Measurements from ENCODE around the gene WSCD2. TPM values are rescaled to one million over a fixed set of nuclear protein-coding genes. Genes with fewer than 3 reads are reported as not detected.

The WSCD2 gene
- polyA plus RNA-seq, 1 experiment, result not detected

- POLR2A ChIA-PET, result no interaction called here
- H3K36me3 ChIP-seq (ENCODE audit: control insufficient read depth, insufficient read depth, low read length), result no peaks in the 10 kb centered on the region
- H3K4me3 ChIP-seq (ENCODE audit: low read depth, low read length), result no peak overlapping the region
- TF ChIP-seq, protein P1, sequence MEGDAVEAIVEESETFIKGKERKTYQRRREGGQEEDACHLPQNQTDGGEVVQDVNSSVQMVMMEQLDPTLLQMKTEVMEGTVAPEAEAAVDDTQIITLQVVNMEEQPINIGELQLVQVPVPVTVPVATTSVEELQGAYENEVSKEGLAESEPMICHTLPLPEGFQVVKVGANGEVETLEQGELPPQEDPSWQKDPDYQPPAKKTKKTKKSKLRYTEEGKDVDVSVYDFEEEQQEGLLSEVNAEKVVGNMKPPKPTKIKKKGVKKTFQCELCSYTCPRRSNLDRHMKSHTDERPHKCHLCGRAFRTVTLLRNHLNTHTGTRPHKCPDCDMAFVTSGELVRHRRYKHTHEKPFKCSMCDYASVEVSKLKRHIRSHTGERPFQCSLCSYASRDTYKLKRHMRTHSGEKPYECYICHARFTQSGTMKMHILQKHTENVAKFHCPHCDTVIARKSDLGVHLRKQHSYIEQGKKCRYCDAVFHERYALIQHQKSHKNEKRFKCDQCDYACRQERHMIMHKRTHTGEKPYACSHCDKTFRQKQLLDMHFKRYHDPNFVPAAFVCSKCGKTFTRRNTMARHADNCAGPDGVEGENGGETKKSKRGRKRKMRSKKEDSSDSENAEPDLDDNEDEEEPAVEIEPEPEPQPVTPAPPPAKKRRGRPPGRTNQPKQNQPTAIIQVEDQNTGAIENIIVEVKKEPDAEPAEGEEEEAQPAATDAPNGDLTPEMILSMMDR (IDR thresholded peaks at IDR 0.05; ENCODE audit: insufficient read depth, low read depth, low read length), result no peak
- no peak for DNase-seq (ENCODE audit: low read depth)
- no peaks in the 10 kb centered on the region for H3K27me3 ChIP-seq (ENCODE audit: control insufficient read depth, insufficient read depth, low read length)
- CTCF ChIA-PET, result no interaction called here
These were observed 70.0 kb downstream of the WSCD2 start for GRCh38 chr12:108199106-108199505.

- Histone ChIP-seq H3K4me3 (ENCODE audit: low read depth, low read length) (no peak overlapping the region), H3K36me3 (ENCODE audit: control insufficient read depth, insufficient read depth, low read length) (no peaks in the 10 kb centered on the region), H3K27me3 (ENCODE audit: control insufficient read depth, insufficient read depth, low read length) (no peaks in the 10 kb centered on the region)
- ChIA-PET POLR2A (no interaction called here), CTCF (no interaction called here)
- DNase-seq (ENCODE audit: low read depth), result no peak
- TF ChIP-seq, protein P1 (IDR thresholded peaks at IDR 0.05; ENCODE audit: insufficient read depth, low read depth, low read length), result no peak
These were observed 72.7 kb downstream of the WSCD2 start for GRCh38 chr12:108201808-108202207.

DNA sequence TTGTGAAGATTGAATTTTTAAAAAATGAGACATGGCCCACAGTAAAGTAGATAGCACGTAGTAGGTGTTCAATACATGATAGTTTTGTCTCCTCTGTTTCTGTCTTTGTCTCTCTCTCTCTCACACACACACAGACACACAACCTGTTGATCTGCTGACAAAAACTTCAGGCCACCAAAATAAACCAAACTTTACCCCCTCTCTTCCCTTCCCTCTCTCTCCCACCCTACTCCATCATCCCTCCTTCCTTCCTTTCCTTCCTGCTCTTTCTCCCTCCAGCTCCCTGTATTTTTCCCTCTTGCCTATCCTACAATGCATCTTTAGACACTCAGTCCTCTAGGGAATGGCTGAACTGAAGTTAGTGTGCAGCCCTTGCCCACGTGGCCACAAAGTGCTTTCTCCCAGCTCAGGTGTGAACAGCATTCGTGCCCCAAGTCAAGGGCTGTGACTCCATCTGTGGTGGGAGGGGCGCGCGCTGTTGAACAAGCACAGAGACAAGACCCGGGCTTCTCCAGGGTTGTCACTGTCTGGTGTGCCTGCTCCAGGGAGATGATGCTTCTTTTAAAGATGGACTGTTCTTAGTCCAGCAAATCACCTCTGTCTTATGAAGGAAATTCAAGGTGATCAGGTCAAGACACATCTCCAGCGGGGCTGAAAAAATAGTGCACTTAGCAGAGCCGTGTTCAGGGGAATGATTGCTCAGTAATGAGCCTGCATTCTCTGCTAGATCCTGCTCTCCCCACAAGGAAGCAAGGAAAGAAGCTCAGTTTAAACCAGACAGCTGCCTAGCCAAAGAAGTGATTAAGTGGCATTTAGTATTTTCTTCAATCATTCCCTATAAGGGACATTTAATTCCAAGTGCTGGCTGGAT lies 75.3 kb downstream of the WSCD2 start:
- Histone ChIP-seq H3K36me3 (ENCODE audit: control insufficient read depth, insufficient read depth, low read length) (no peaks in the 10 kb centered on the region), H3K4me3 (ENCODE audit: low read depth, low read length) (no peak overlapping the region), H3K27me3 (ENCODE audit: control insufficient read depth, insufficient read depth, low read length) (no peaks in the 10 kb centered on the region)
- TF ChIP-seq, protein P1 (IDR thresholded peaks at IDR 0.05; ENCODE audit: insufficient read depth, low read depth, low read length), result no peak
- ChIA-PET POLR2A (no interaction called here), CTCF (no interaction called here)
- DNase-seq (ENCODE audit: low read depth), result no peak

DNA sequence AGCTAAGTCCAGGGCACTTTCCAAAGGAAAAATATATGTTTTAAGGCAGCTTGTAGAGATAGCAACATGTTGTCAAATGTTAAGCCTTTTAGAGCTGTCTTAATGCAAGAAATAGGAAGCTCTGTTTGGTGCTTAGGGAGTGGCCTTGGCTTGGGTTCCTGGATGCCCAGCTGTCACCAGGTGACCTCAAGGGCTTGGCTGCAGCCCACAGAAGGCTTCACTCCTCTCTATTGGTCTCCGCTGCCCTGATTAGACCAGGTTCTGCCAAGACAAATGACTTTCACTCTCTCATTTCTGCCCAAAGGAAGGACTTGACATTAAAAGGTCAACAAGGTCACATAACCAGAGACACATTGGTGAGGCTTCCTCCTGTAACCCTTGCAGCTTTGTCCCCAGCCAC lies 76.8 kb downstream of the WSCD2 start:
- no peak overlapping the region for H3K4me3 ChIP-seq (ENCODE audit: low read depth, low read length)
- CTCF ChIA-PET, result no interaction called here

More for the DNA sequence above, 76.8 kb downstream of the WSCD2 start:
- Histone ChIP-seq H3K36me3 (ENCODE audit: control insufficient read depth, insufficient read depth, low read length) (no peaks in the 10 kb centered on the region), H3K27me3 (ENCODE audit: control insufficient read depth, insufficient read depth, low read length) (no peaks in the 10 kb centered on the region)
- DNase-seq (ENCODE audit: low read depth), result no peak
- TF ChIP-seq, protein P1 (IDR thresholded peaks at IDR 0.05; ENCODE audit: insufficient read depth, low read depth, low read length), result no peak
- POLR2A ChIA-PET, result no interaction called here
